ENCODE measurements around the gene SMAD2.

DNA sequence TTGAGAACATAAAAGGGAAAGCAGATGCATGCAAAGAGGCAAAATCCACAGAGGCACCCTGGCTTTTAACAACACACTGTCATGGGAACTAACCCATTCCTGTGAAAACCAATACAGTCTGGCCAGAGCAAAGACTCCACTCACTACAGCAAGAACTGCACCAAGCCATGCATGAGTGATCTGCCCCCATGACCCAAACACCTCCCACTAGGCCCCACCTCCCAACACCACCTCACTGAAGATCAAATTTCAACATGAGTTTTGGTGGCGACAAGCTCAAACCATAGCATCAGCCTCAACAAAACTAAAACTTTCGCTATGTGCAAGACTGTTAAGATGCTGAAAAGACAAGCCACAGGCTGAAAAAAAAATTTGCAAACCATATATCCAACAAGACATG, 162.8 kb downstream of the SMAD2 start:
- TF ChIP-seq, protein P1, sequence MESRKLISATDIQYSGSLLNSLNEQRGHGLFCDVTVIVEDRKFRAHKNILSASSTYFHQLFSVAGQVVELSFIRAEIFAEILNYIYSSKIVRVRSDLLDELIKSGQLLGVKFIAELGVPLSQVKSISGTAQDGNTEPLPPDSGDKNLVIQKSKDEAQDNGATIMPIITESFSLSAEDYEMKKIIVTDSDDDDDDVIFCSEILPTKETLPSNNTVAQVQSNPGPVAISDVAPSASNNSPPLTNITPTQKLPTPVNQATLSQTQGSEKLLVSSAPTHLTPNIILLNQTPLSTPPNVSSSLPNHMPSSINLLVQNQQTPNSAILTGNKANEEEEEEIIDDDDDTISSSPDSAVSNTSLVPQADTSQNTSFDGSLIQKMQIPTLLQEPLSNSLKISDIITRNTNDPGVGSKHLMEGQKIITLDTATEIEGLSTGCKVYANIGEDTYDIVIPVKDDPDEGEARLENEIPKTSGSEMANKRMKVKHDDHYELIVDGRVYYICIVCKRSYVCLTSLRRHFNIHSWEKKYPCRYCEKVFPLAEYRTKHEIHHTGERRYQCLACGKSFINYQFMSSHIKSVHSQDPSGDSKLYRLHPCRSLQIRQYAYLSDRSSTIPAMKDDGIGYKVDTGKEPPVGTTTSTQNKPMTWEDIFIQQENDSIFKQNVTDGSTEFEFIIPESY (IDR thresholded peaks at IDR 0.05), result no peak
- TF ChIP-seq, protein P2, sequence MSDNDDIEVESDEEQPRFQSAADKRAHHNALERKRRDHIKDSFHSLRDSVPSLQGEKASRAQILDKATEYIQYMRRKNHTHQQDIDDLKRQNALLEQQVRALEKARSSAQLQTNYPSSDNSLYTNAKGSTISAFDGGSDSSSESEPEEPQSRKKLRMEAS (IDR thresholded peaks at IDR 0.05), result no peak
- TF ChIP-seq JUND (IDR thresholded peaks at IDR 0.05) (no peak), TAF1 (conservative IDR thresholded peaks at IDR 0.05) (no peak), RAD21 (IDR thresholded peaks at IDR 0.05) (no peak)
- TF ChIP-seq, protein P3, sequence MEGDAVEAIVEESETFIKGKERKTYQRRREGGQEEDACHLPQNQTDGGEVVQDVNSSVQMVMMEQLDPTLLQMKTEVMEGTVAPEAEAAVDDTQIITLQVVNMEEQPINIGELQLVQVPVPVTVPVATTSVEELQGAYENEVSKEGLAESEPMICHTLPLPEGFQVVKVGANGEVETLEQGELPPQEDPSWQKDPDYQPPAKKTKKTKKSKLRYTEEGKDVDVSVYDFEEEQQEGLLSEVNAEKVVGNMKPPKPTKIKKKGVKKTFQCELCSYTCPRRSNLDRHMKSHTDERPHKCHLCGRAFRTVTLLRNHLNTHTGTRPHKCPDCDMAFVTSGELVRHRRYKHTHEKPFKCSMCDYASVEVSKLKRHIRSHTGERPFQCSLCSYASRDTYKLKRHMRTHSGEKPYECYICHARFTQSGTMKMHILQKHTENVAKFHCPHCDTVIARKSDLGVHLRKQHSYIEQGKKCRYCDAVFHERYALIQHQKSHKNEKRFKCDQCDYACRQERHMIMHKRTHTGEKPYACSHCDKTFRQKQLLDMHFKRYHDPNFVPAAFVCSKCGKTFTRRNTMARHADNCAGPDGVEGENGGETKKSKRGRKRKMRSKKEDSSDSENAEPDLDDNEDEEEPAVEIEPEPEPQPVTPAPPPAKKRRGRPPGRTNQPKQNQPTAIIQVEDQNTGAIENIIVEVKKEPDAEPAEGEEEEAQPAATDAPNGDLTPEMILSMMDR (IDR thresholded peaks at IDR 0.05; ENCODE audit: low read depth, low read length, missing input control), result no peak
- TF ChIP-seq, protein P4, sequence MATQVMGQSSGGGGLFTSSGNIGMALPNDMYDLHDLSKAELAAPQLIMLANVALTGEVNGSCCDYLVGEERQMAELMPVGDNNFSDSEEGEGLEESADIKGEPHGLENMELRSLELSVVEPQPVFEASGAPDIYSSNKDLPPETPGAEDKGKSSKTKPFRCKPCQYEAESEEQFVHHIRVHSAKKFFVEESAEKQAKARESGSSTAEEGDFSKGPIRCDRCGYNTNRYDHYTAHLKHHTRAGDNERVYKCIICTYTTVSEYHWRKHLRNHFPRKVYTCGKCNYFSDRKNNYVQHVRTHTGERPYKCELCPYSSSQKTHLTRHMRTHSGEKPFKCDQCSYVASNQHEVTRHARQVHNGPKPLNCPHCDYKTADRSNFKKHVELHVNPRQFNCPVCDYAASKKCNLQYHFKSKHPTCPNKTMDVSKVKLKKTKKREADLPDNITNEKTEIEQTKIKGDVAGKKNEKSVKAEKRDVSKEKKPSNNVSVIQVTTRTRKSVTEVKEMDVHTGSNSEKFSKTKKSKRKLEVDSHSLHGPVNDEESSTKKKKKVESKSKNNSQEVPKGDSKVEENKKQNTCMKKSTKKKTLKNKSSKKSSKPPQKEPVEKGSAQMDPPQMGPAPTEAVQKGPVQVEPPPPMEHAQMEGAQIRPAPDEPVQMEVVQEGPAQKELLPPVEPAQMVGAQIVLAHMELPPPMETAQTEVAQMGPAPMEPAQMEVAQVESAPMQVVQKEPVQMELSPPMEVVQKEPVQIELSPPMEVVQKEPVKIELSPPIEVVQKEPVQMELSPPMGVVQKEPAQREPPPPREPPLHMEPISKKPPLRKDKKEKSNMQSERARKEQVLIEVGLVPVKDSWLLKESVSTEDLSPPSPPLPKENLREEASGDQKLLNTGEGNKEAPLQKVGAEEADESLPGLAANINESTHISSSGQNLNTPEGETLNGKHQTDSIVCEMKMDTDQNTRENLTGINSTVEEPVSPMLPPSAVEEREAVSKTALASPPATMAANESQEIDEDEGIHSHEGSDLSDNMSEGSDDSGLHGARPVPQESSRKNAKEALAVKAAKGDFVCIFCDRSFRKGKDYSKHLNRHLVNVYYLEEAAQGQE (IDR thresholded peaks at IDR 0.05), result no peak

Measured in liver (tissue), 3 donors.